ENCODE measurements around the gene AGPAT3. TPM values are rescaled to one million over a fixed set of nuclear protein-coding genes. Genes with fewer than 3 reads are reported as not detected.

The AGPAT3 gene
- total and polyA plus RNA-seq, 9 donors: 11.6 to 42.1 (median 31.9) TPM

- Histone ChIP-seq H3K27me3 (no peaks in the 10 kb centered on the region), H3K27ac (no peak overlapping the region), H3K9me3 (no peaks in the 10 kb centered on the region), H3K4me1 (ENCODE audit: insufficient read depth) (peaks cover 3% of the 10 kb centered on the region), H3K36me3 (no peaks in the 10 kb centered on the region), H3K4me3 (no peak overlapping the region)
- no peak for TF ChIP-seq EP300 (IDR thresholded peaks at IDR 0.05)
- TF ChIP-seq CTCF (IDR thresholded peaks at IDR 0.05): no peak
- no peak for TF ChIP-seq POLR2A (IDR thresholded peaks at IDR 0.05)
- intact Hi-C loops (cut with DNase I): loop anchor here in 1 of 4 donors (5.0 kb wide), 1 partner anchor 42 kb away; no protein-coding TSS in a partner anchor
- DNase-seq: peak in 1 of 5 donors; percentile 40
- 62 to 75% (median 67%) methylated on average over 9 of the region's 9 CpGs for WGBS, 3 donors
These were observed 145.4 kb downstream of the AGPAT3 start for GRCh38 chr21:44010429-44010828.

- Histone ChIP-seq H3K4me1 (ENCODE audit: insufficient read depth) (peaks cover 2% of the 10 kb centered on the region), H3K9me3 (no peaks in the 10 kb centered on the region), H3K27me3 (no peaks in the 10 kb centered on the region), H3K36me3 (no peaks in the 10 kb centered on the region), H3K27ac (peak overlapping the region; percentile 76 to 92), H3K4me3 (peak overlapping the region; percentile 98)
- DNase-seq: no peak
- TF ChIP-seq CTCF (IDR thresholded peaks at IDR 0.05) (no peak), EP300 (IDR thresholded peaks at IDR 0.05) (no peak), POLR2A (IDR thresholded peaks at IDR 0.05) (no peak)
- intact Hi-C loops (cut with DNase I): loop anchor here in 1 of 4 donors (5.0 kb wide), 1 partner anchor 41 kb away; no protein-coding TSS in a partner anchor
- WGBS, 3 donors: 74 to 83% (median 79%) methylated on average over 9 of the region's 9 CpGs
These were observed 146.1 kb downstream of the AGPAT3 start for GRCh38 chr21:44011123-44011522.

- H3K27ac ChIP-seq: peak within 1 kb of the TSS; percentile 76 to 92
- no peaks in the 10 kb centered on the region for H3K4me1 ChIP-seq (ENCODE audit: insufficient read depth)
- peak; percentile 81 to 90 (median 83) for DNase-seq
- no peak for TF ChIP-seq CTCF (IDR thresholded peaks at IDR 0.05)
- peak; percentile 91 for TF ChIP-seq POLR2A (IDR thresholded peaks at IDR 0.05)
- WGBS, 3 donors: 0 to 1% (median 0%) methylated on average over 69 to 107 of the region's 107 CpGs
- no peaks in the 10 kb centered on the region for H3K36me3 ChIP-seq
- peak within 1 kb of the TSS; percentile 98 for H3K4me3 ChIP-seq
- intact Hi-C loops (cut with DNase I): loop anchor here in 1 of 4 donors (5.0 kb wide), 1 partner anchor 40 kb away; no protein-coding TSS in a partner anchor
- no peaks in the 10 kb centered on the region for H3K27me3 ChIP-seq
- no peaks in the 10 kb centered on the region for H3K9me3 ChIP-seq
These were observed 146.8 kb downstream of the AGPAT3 start, which contains the start of gene TRAPPC10 for GRCh38 chr21:44011579-44012473. Gene TRAPPC10, plus strand, starts transcription at chr21:44012309. Its CDS starts 185 bp downstream, at chr21:44012494.

- no peaks in the 10 kb centered on the region for H3K27me3 ChIP-seq
- H3K36me3 ChIP-seq: no peaks in the 10 kb centered on the region
- no peaks in the 10 kb centered on the region for H3K4me1 ChIP-seq (ENCODE audit: insufficient read depth)
- peak overlapping the region; percentile 56 to 76 for H3K27ac ChIP-seq
- DNase-seq: peak; percentile 28 to 75 (median 68)
- WGBS, 3 donors: 0 to 1% (median 1%) methylated on average over 71 to 87 of the region's 87 CpGs
- peak overlapping the region; percentile 98 for H3K4me3 ChIP-seq
- no peaks in the 10 kb centered on the region for H3K9me3 ChIP-seq
- intact Hi-C loops (cut with DNase I): loop anchor here in 1 of 4 donors (5.0 kb wide), 1 partner anchor 40 kb away; no protein-coding TSS in a partner anchor
- TF ChIP-seq CTCF (IDR thresholded peaks at IDR 0.05): no peak
- TF ChIP-seq EP300 (IDR thresholded peaks at IDR 0.05): no peak
- TF ChIP-seq POLR2A (IDR thresholded peaks at IDR 0.05): no peak
These were observed 147.7 kb downstream of the AGPAT3 start for GRCh38 chr21:44012474-44013379.

All from ovary (tissue), 9 donors.